ENCODE data around the gene HYI.

Gene HYI

GRCh38 chr1:43444151-43444828 is 9.4 kb downstream of the HYI start:
- DNase-seq (ENCODE audit: low spot score), result no peak

- no peak for DNase-seq (ENCODE audit: low spot score)
Measured at GRCh38 chr1:43443197-43443946, 10.4 kb downstream of the HYI start.

- no peak for DNase-seq (ENCODE audit: low spot score)
Measured at GRCh38 chr1:43442756-43443155, 11.0 kb downstream of the HYI start.

GRCh38 chr1:43441894-43442637 is 11.7 kb downstream of the HYI start:
- DNase-seq (ENCODE audit: low spot score), result no peak

- DNase-seq (ENCODE audit: low spot score), result no peak
Measured at GRCh38 chr1:43441166-43441893, 12.4 kb downstream of the HYI start.

GRCh38 chr1:43440358-43440757 is 13.4 kb downstream of the HYI start:
- DNase-seq (ENCODE audit: low spot score), result no peak

- DNase-seq (ENCODE audit: low spot score), result no peak
Measured at GRCh38 chr1:43439781-43440180, 13.9 kb downstream of the HYI start.

- no peak for DNase-seq (ENCODE audit: low spot score)
Measured at GRCh38 chr1:43438953-43439581, 14.7 kb downstream of the HYI start.

GRCh38 chr1:43438576-43438952 is 15.2 kb downstream of the HYI start:
- DNase-seq (ENCODE audit: low spot score), result no peak

- no peak for DNase-seq (ENCODE audit: low spot score)
Measured at GRCh38 chr1:43438006-43438405, 15.7 kb downstream of the HYI start.

- no peak for DNase-seq (ENCODE audit: low spot score)
Measured at GRCh38 chr1:43437031-43437973, 16.4 kb downstream of the HYI start.

- DNase-seq (ENCODE audit: low spot score), result no peak
Measured at GRCh38 chr1:43436371-43436770, 17.4 kb downstream of the HYI start.

GRCh38 chr1:43435146-43436145 is 18.3 kb downstream of the HYI start:
- no peak for DNase-seq (ENCODE audit: low spot score)

GRCh38 chr1:43434256-43434655 is 19.5 kb downstream of the HYI start:
- no peak for DNase-seq (ENCODE audit: low spot score)

GRCh38 chr1:43432907-43433306 is 20.8 kb downstream of the HYI start:
- no peak for DNase-seq (ENCODE audit: low spot score)

- no peak for DNase-seq (ENCODE audit: low spot score)
Measured at GRCh38 chr1:43432171-43432860, 21.4 kb downstream of the HYI start.

GRCh38 chr1:43431676-43432075 is 22.1 kb downstream of the HYI start:
- DNase-seq (ENCODE audit: low spot score), result no peak

- no peak for DNase-seq (ENCODE audit: low spot score)
Measured at GRCh38 chr1:43430831-43431230, 22.9 kb downstream of the HYI start.

- no peak for DNase-seq (ENCODE audit: low spot score)
Measured at GRCh38 chr1:43427941-43428340, 25.8 kb downstream of the HYI start.

Data from activated CD4-positive, alpha-beta T cell treated with anti-CD3 and anti-CD28 coated beads, Interleukin-2, Interleukin-4, amounts not matched to agents 100 ng/mL and 50 ng/mL, durations not matched to agents 16 hours and 8 hours (primary cell).